PC-3 (cell line): Measurements from ENCODE around the gene TRAF3. TPM values are rescaled to one million over a fixed set of nuclear protein-coding genes. Genes with fewer than 3 reads are reported as not detected.
"Not testable (repeated sequence)": the region's sequence is repeated elsewhere in the genome, so short reads cannot be mapped to it uniquely, and the experiment has no call there.

Experiments
- ATAC-seq: fragments of 200-7000 bp; cut with Tn5 transposase; 2 replicates; pipeline ENCODE4 v1.9.1; 2020; ENCODE audit warnings: mild to moderate bottlenecking, moderate library complexity
- BruUV-seq: library from RNA; stranded (reverse); fragments of 400-500 nt; replicated peaks from 2 replicates; lab custom pipeline; 2021; lab: Mats Ljungman, UMichigan
- CTCF ChIA-PET: fragments of 300-600 bp; sonication (Branson Sonifier 250); formaldehyde crosslinking; loops from one replicate; lab custom pipeline; 2022; ENCODE audit warnings: antibody characterized with exemption; lab: Charles Lee
- POLR2A ChIA-PET: fragments of 300-600 bp; sonication (Branson Sonifier 250); formaldehyde crosslinking; loops from one replicate; lab custom pipeline; 2022; ENCODE audit warnings: antibody characterized with exemption; ENCODE audit not compliant: unreplicated experiment; lab: Charles Lee
- DNase-seq: peaks from one replicate; pipeline ENCODE4 v3.0.0-alpha.2; 2015
- H2AFZ ChIP-seq: fragments of 300-600 bp; sonication (generic); 2 replicates; pipeline ENCODE4 v1.6.0; 2016; ENCODE audit warnings: antibody characterized with exemption, low read length
- H3F3A ChIP-seq: fragments of 300-600 bp; sonication (generic); one replicate; pipeline ENCODE4 v1.6.0; 2017; ENCODE audit warnings: antibody characterized with exemption, low read length, control low read depth, mild to moderate bottlenecking; ENCODE audit not compliant: unreplicated experiment
- H3K27ac ChIP-seq: fragments of 300-600 bp; sonication (generic); 2 replicates; pipeline ENCODE4 v1.5.1; 2016; ENCODE audit warnings: mild to moderate bottlenecking, low read length
- H3K27me3 ChIP-seq: fragments of 300-600 bp; sonication (generic); 2 replicates; pipeline ENCODE4 v1.6.1; 2016; ENCODE audit warnings: low read length, mixed read lengths
- H3K36me3 ChIP-seq: fragments of 300-600 bp; sonication (generic); 2 replicates; pipeline ENCODE4 v1.6.1; 2016; ENCODE audit warnings: low read depth, mixed run types, low read length, mixed read lengths
- H3K4me1 ChIP-seq: fragments of 300-600 bp; sonication (generic); 2 replicates; pipeline ENCODE4 v1.5.1; 2016; ENCODE audit warnings: low read length; ENCODE audit not compliant: insufficient read depth
- H3K4me2 ChIP-seq: fragments of 300-600 bp; sonication (generic); 2 replicates; pipeline ENCODE4 v1.6.0; 2016; ENCODE audit warnings: low read length
- H3K4me3 ChIP-seq: fragments of 300-600 bp; sonication (generic); 2 replicates; pipeline ENCODE4 v1.5.1; 2016; ENCODE audit warnings: mild to moderate bottlenecking, low read length, mixed read lengths
- H3K79me2 ChIP-seq: fragments of 300-600 bp; sonication (generic); 2 replicates; pipeline ENCODE4 v1.6.1; 2017; ENCODE audit warnings: low read length, mixed read lengths
- H3K9ac ChIP-seq: fragments of 300-600 bp; sonication (generic); 2 replicates; pipeline ENCODE4 v1.6.0; 2016; ENCODE audit warnings: mild to moderate bottlenecking, low read length
- H3K9me2 ChIP-seq: fragments of 300-600 bp; sonication (generic); replicated peaks from 2 replicates; pipeline ENCODE4 v1.6.1; 2016; ENCODE audit warnings: mixed run types, low read length, mixed read lengths
- H3K9me3 ChIP-seq: fragments of 300-600 bp; sonication (generic); 2 replicates; pipeline ENCODE4 v1.6.1; 2016; ENCODE audit warnings: low read length, mixed read lengths
- H4K20me1 ChIP-seq: fragments of 300-600 bp; sonication (generic); 2 replicates; pipeline ENCODE4 v1.6.1; 2016; ENCODE audit warnings: low read length, mixed read lengths
- EZH2 ChIP-seq: fragments of 300-600 bp; sonication (generic); IDR thresholded peaks from one replicate; pipeline ENCODE4 v1.6.1; 2017; ENCODE audit warnings: antibody characterized with exemption, mild to moderate bottlenecking, low read length; ENCODE audit not compliant: unreplicated experiment
- EZH2phosphoT487 ChIP-seq: fragments of 300-600 bp; sonication (generic); IDR thresholded peaks from 2 replicates; pipeline ENCODE4 v1.6.1; 2018; ENCODE audit warnings: mild to moderate bottlenecking, antibody characterized with exemption, low read length, borderline replicate concordance
- intact Hi-C: fragments of 100-400 bp; cut with micrococcal nuclease; formaldehyde crosslinking; loops from 2 replicates; pipeline ENCODE4 v1.9.0; 2023
- total RNA-seq: library from RNA; depleted of rRNA; stranded (reverse); fragments of >200 nt; gene quantifications from 2 replicates; pipeline ENCODE4 v1.2.3, GENCODE V29; 2014
- TF ChIP-seq, protein P1 (sequence below): fragments of 300-600 bp; sonication (generic); conservative IDR thresholded peaks from 2 replicates; pipeline ENCODE4 v1.5.1; 2017; ENCODE audit warnings: antibody characterized with exemption, low read depth, mild to moderate bottlenecking, low read length

TRAF3 gene
- total RNA-seq, 1 experiment from 2014 or later = 19.4 TPM

DNA sequence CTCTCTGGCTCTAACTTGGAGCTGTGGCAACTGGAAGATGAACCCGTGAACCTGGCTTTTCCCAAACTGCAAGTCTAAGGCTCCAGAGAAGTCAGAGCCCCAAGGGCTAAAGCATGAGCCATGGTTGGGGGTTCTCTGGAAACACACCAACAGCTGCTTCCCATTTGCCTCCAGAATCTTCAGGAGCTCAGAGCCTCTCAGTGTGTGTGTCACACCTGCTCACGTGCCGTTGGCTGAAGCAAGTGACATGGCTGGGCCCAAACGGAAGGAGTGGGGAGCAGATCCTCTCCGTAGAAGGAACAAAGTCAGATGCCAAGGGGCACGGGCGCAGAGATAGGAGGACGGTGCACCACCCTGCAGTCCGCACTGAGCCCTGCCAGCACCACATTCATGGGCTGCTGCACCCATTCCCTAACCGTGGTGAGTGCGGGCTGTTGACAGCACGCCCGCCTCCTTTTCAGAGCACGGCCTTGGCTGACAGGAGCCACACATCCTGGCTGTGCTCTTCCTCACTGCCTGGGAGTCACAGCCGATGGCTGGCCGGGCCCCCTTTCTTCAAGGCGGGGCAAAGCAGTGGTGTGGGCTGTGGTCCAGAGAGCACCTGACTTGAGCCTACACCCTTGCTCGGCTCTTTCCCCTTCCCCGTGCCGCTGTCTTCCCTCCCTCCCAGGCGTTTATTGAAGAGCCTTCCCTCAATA is 16.6 kb upstream of the TRAF3 start:
- Histone ChIP-seq H3K79me2 (no peaks in the 10 kb centered on the region), H3K4me1 (no peaks in the 10 kb centered on the region), H3K9me2 (no peaks in the 10 kb centered on the region), H3K27me3 (no peaks in the 10 kb centered on the region), H3K36me3 (no peaks in the 10 kb centered on the region), H3F3A (no peaks in the 10 kb centered on the region), H4K20me1 (no peaks in the 10 kb centered on the region), H3K27ac (no peak overlapping the region), H2AFZ (no peak overlapping the region), H3K4me3 (no peak overlapping the region), H3K4me2 (no peak overlapping the region), H3K9me3 (no peaks in the 10 kb centered on the region), H3K9ac (no peak overlapping the region)
- DNase-seq (no peak), ATAC-seq (no peak)
- TF ChIP-seq EZH2 (no peak), EZH2phosphoT487 (no peak)
- TF ChIP-seq, protein P1, sequence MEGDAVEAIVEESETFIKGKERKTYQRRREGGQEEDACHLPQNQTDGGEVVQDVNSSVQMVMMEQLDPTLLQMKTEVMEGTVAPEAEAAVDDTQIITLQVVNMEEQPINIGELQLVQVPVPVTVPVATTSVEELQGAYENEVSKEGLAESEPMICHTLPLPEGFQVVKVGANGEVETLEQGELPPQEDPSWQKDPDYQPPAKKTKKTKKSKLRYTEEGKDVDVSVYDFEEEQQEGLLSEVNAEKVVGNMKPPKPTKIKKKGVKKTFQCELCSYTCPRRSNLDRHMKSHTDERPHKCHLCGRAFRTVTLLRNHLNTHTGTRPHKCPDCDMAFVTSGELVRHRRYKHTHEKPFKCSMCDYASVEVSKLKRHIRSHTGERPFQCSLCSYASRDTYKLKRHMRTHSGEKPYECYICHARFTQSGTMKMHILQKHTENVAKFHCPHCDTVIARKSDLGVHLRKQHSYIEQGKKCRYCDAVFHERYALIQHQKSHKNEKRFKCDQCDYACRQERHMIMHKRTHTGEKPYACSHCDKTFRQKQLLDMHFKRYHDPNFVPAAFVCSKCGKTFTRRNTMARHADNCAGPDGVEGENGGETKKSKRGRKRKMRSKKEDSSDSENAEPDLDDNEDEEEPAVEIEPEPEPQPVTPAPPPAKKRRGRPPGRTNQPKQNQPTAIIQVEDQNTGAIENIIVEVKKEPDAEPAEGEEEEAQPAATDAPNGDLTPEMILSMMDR = no peak
- CTCF ChIA-PET = no interaction called here
- POLR2A ChIA-PET = no interaction called here
- no TSS peak for BruUV-seq
- intact Hi-C loops = no loop called here

DNA sequence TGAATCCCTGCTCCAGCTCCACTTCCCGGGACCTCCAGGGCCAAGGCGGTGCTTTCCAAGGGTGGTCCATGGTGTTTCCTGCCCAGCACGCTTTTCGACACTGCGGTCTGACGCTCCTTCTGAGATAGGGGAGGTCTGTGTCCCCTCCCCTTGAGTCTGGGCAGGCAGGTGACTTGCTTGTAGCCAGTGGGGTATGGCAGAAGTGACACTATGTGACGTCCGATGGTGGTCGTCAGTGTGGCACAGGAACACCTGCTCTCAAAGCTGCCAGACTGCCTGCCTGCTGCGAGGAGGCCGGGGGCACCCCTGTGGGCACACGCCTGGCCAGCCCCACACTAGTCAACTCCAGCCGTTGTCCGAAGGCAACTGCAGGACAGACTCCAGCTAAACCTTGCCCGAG is 16.0 kb upstream of the TRAF3 start:
- H3K9me2 ChIP-seq = no peaks in the 10 kb centered on the region
- H3K4me3 ChIP-seq = no peak overlapping the region
- H3K27ac ChIP-seq = no peak overlapping the region
- intact Hi-C loops = no loop called here
- no TSS peak for BruUV-seq
- H3K79me2 ChIP-seq = no peaks in the 10 kb centered on the region
- ATAC-seq (no peak), DNase-seq (no peak)
- no peaks in the 10 kb centered on the region for H4K20me1 ChIP-seq
- no peaks in the 10 kb centered on the region for H3K27me3 ChIP-seq
- ChIA-PET CTCF (no interaction called here), POLR2A (no interaction called here)
- H3K4me2 ChIP-seq = no peak overlapping the region
- no peaks in the 10 kb centered on the region for H3F3A ChIP-seq
- TF ChIP-seq EZH2phosphoT487 (no peak), EZH2 (no peak)
- TF ChIP-seq, protein P1 = no peak
- no peaks in the 10 kb centered on the region for H3K9me3 ChIP-seq
- no peak overlapping the region for H2AFZ ChIP-seq
- no peaks in the 10 kb centered on the region for H3K4me1 ChIP-seq
- H3K36me3 ChIP-seq = no peaks in the 10 kb centered on the region
- H3K9ac ChIP-seq = no peak overlapping the region

DNA sequence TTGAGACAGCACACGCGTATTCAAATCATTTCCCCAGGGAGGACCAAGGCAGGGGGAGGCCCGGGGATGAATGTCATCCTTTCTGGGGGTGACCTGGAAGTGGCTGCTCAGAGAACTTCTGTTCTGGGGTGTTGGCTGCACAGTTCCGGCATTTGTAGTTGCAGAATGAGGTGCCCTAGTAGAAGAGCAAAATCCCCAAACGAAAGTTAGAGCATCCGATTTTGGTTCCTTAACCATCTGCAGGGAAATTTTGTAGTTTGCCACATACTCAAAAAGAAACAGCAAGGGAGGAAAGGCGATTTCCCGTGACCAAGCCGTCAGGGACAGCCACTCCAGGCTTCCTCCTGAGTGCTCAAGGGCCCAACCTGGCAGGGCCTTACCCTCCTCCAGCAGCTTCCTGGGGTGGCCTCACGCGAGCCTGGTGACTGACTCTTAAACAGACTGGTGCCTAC is 13.0 kb upstream of the TRAF3 start:
- Histone ChIP-seq H3K4me1 (no peaks in the 10 kb centered on the region), H3K9ac (no peak overlapping the region), H3K9me2 (no peaks in the 10 kb centered on the region), H3K36me3 (no peaks in the 10 kb centered on the region), H2AFZ (no peak overlapping the region), H3K4me2 (no peak overlapping the region), H3K4me3 (no peak overlapping the region), H4K20me1 (no peaks in the 10 kb centered on the region), H3K9me3 (no peaks in the 10 kb centered on the region), H3F3A (no peaks in the 10 kb centered on the region), H3K27me3 (no peaks in the 10 kb centered on the region), H3K27ac (no peak overlapping the region), H3K79me2 (no peaks in the 10 kb centered on the region)
- DNase-seq (no peak), ATAC-seq (no peak)
- intact Hi-C loops = no loop called here
- TF ChIP-seq, protein P1 = no peak
- TF ChIP-seq EZH2 = no peak
- no peak for TF ChIP-seq EZH2phosphoT487
- no TSS peak for BruUV-seq
- CTCF ChIA-PET = no interaction called here
- POLR2A ChIA-PET = no interaction called here

DNA sequence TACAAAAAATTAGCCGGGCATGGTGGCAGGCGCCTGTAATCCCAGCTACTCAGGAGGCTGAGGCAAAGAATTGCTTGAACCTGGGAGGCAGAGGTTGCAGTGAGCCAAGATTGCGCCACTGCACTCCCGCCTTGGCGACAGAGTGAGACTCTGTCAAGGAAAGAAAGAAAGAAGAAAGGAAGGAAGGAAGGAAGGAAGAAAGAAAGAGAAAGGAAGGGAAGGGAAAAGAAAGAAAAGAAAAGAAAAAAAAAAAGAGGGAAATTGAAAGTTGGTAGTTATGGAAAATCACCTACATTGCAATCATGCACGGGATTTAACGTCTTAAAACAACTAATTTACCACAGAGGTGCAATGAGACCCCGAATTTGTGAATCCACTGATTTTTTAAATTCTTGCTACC is 11.5 kb upstream of the TRAF3 start:
- POLR2A ChIA-PET, H3K4me1 ChIP-seq, intact Hi-C loops, BruUV-seq, H3K9ac ChIP-seq, H3K27ac ChIP-seq, H3K79me2 ChIP-seq, H3F3A ChIP-seq, H3K27me3 ChIP-seq, H4K20me1 ChIP-seq, H3K9me2 ChIP-seq, H3K9me3 ChIP-seq, H3K4me2 ChIP-seq, H3K4me3 ChIP-seq, H2AFZ ChIP-seq, ATAC-seq, DNase-seq, H3K36me3 ChIP-seq, CTCF ChIA-PET: not testable (repeated sequence)
